Thoracic aorta (tissue), 2 donors: Measurements from ENCODE around the gene WNT7A. TPM values are rescaled to one million over a fixed set of nuclear protein-coding genes. Genes with fewer than 3 reads are reported as not detected.

Experiments used
- ATAC-seq: fragments of 150-250 bp; one replicate; pipeline ENCODE4 v1.8.0; 2017; ENCODE audit warnings: low read depth; ENCODE audit not compliant: insufficient number of reproducible peaks, low FRiP score
- DNase-seq: peaks from one replicate; pipeline ENCODE4 v3.0.0-alpha.2; 2020; ENCODE audit warnings: low spot score
- H3K27ac ChIP-seq, 2 donors: fragments of 200-600 bp; sonication (generic); 1 replicate in 1 of 2; 2 replicates in 1 of 2; pipeline ENCODE4 v1.5.1; 2016; ENCODE audit warnings: mild to moderate bottlenecking in 2 of 2, moderate library complexity in 2 of 2
- H3K27me3 ChIP-seq: fragments of 200-600 bp; sonication (generic); replicated peaks from 2 replicates; pipeline ENCODE4 v1.6.0; 2016; ENCODE audit warnings: mild to moderate bottlenecking; ENCODE audit not compliant: insufficient read depth
- H3K36me3 ChIP-seq: fragments of 200-600 bp; sonication (generic); one replicate; pipeline ENCODE4 v1.5.1; 2016
- H3K4me1 ChIP-seq, 2 donors: fragments of 200-600 bp; sonication (generic); 1 replicate in 1 of 2; 2 replicates in 1 of 2; pipeline versions ENCODE4 v1.5.1 to v1.6.0; 2016; ENCODE audit warnings: low read depth in 2 of 2, mild to moderate bottlenecking in 1 of 2; ENCODE audit not compliant: control insufficient read depth in 1 of 2
- H3K4me3 ChIP-seq: fragments of 200-600 bp; sonication (generic); 2 replicates; pipeline ENCODE4 v1.5.1; 2016; ENCODE audit warnings: mild to moderate bottlenecking
- H3K9me3 ChIP-seq: fragments of 200-600 bp; sonication (generic); 2 replicates; pipeline ENCODE4 v1.5.1; 2016
- total RNA-seq, 2 donors: library from RNA; depleted of rRNA; stranded (reverse); fragments of >200 nt; gene quantifications; one replicate each; pipeline versions ENCODE4 v1.1.0 to v1.2.3, GENCODE V29; 2016
- TF ChIP-seq, protein P1 (sequence below): fragments of 200-600 bp; sonication (generic); IDR thresholded peaks from one replicate; pipeline ENCODE4 v1.5.1; 2019; ENCODE audit warnings: antibody characterized with exemption

The WNT7A gene
- total RNA-seq, 2 donors from 2014 or later: not detected

DNA sequence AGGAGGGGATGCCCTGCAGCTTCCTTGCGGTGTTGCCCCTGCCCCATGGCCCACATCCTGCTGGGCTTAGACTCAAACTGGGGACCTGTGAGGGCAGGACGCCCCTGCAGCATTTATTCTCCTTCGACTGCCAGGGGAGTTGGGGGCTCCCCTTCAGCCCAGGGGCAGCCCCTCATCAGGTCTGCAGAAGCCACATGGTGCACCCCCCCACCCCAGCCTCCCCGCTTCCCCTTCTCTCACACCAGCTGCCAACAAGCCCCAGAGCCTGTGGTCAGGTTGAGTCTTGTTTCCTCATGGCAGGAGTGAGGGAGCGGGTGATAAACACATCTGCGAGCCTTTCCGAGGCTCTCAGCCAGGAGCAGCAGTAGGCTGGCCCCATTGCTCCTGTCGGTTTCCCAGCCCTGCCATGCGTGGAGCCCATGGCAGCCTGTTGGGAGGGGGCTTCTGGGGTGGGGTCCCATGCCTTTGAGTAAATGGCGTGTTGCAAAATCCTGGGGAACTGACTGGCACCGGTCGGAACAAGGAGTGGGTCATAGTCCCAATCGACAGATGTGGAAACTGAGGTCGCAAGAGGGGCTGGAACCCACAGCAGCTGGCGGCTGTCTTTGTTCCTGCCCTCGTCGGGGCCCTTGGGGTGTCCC lies 27.8 kb downstream of the WNT7A start:
- Histone ChIP-seq H3K27me3 (no peaks in the 10 kb centered on the region), H3K36me3 (no peaks in the 10 kb centered on the region), H3K9me3 (no peaks in the 10 kb centered on the region), H3K4me3 (no peak overlapping the region), H3K4me1 (no peaks in the 10 kb centered on the region), H3K27ac (no peak overlapping the region)
- TF ChIP-seq, protein P1, sequence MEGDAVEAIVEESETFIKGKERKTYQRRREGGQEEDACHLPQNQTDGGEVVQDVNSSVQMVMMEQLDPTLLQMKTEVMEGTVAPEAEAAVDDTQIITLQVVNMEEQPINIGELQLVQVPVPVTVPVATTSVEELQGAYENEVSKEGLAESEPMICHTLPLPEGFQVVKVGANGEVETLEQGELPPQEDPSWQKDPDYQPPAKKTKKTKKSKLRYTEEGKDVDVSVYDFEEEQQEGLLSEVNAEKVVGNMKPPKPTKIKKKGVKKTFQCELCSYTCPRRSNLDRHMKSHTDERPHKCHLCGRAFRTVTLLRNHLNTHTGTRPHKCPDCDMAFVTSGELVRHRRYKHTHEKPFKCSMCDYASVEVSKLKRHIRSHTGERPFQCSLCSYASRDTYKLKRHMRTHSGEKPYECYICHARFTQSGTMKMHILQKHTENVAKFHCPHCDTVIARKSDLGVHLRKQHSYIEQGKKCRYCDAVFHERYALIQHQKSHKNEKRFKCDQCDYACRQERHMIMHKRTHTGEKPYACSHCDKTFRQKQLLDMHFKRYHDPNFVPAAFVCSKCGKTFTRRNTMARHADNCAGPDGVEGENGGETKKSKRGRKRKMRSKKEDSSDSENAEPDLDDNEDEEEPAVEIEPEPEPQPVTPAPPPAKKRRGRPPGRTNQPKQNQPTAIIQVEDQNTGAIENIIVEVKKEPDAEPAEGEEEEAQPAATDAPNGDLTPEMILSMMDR: no peak
- DNase-seq: no peak
- ATAC-seq: no peak

- TF ChIP-seq, protein P1: no peak
- no peaks in the 10 kb centered on the region for H3K4me1 ChIP-seq
- H3K36me3 ChIP-seq: no peaks in the 10 kb centered on the region
- ATAC-seq (no peak), DNase-seq (no peak)
- H3K27me3 ChIP-seq: no peaks in the 10 kb centered on the region
- no peak overlapping the region for H3K4me3 ChIP-seq
- H3K9me3 ChIP-seq: no peaks in the 10 kb centered on the region
- no peak overlapping the region for H3K27ac ChIP-seq
Measured at GRCh38 chr3:13851091-13851849, 28.6 kb downstream of the WNT7A start.

- no peak overlapping the region for H3K4me3 ChIP-seq
- no peaks in the 10 kb centered on the region for H3K9me3 ChIP-seq
- ATAC-seq (no peak), DNase-seq (no peak)
- H3K4me1 ChIP-seq: no peaks in the 10 kb centered on the region
- no peaks in the 10 kb centered on the region for H3K36me3 ChIP-seq
- no peak overlapping the region for H3K27ac ChIP-seq
- no peaks in the 10 kb centered on the region for H3K27me3 ChIP-seq
- TF ChIP-seq, protein P1: no peak
Measured at GRCh38 chr3:13850161-13850945, 29.5 kb downstream of the WNT7A start.

DNA sequence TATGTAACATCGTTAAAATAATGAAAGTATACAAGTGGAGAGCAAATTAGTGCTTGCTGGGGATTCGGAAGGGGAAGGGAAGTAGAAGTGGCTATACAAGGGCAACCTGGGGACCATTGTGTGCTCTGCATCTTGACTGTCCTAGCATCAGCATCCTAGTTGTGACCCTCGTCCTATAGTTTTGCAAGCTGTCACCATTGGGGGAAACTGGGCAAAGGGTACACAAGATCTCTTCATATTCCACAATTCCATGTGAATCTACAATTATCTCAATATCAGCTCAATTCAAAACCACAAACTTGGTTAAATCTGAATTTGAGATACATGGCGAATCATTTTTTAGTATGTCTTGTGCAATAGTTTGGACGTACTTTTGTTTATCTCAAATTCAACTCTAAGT lies 30.9 kb downstream of the WNT7A start:
- Histone ChIP-seq H3K4me3 (no peak overlapping the region), H3K27me3 (no peaks in the 10 kb centered on the region)
- ATAC-seq: no peak

More for the DNA sequence above, 30.9 kb downstream of the WNT7A start:
- no peak for DNase-seq
- no peaks in the 10 kb centered on the region for H3K4me1 ChIP-seq
- H3K36me3 ChIP-seq: no peaks in the 10 kb centered on the region
- H3K9me3 ChIP-seq: no peaks in the 10 kb centered on the region
- H3K27ac ChIP-seq: no peak overlapping the region
- TF ChIP-seq, protein P1: no peak
